H54 (cell line): ENCODE results near the gene PXN.
"Not testable (repeated sequence)": the region's sequence is repeated elsewhere in the genome, so short reads cannot be mapped to it uniquely, and the experiment has no call there.

ENCODE experiments used
- DNase-seq: peaks from one replicate; pipeline ENCODE4 v3.0.0; 2011; ENCODE audit warnings: low spot score, mixed read lengths; ENCODE audit not compliant: insufficient read length
- FAIRE-seq: peaks from 3 replicates; lab custom pipeline; 2011; peaks lifted over from hg19 to GRCh38; lab: Jason Lieb, UNC
- POLR2A ChIP-seq: IDR thresholded peaks from 2 replicates; pipeline ENCODE4 v1.6.1; 2011; ENCODE audit warnings: low read depth, mild to moderate bottlenecking, low read length

The PXN gene

GRCh38 chr12:120204171-120204570 lies 61.4 kb downstream of the PXN start:
- no peak for TF ChIP-seq POLR2A
- DNase-seq (no peak), FAIRE-seq (no peak)

DNA sequence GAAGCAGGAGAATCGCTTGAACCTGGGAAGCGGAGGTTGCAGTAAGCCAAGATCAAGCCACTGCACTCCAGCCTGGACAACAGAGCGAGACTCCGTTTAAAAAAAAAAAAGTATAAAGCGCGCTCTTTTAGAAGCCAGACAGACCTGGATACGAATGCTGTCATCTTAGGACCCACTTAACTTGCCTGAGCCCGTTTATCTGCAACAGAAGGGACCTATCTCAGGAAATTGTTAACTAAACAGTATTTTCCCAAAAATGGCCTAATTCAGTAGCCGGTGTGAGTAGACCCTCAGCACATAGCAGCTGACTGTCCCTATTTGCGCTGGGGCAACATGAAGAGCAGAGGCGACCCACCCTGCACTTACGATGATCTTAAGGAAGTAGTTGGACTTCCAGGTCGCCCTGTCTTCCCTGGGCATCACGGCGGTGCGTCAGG lies 65.1 kb downstream of the PXN start:
- DNase-seq: no peak
- no peak for FAIRE-seq
- TF ChIP-seq POLR2A: no peak

DNA sequence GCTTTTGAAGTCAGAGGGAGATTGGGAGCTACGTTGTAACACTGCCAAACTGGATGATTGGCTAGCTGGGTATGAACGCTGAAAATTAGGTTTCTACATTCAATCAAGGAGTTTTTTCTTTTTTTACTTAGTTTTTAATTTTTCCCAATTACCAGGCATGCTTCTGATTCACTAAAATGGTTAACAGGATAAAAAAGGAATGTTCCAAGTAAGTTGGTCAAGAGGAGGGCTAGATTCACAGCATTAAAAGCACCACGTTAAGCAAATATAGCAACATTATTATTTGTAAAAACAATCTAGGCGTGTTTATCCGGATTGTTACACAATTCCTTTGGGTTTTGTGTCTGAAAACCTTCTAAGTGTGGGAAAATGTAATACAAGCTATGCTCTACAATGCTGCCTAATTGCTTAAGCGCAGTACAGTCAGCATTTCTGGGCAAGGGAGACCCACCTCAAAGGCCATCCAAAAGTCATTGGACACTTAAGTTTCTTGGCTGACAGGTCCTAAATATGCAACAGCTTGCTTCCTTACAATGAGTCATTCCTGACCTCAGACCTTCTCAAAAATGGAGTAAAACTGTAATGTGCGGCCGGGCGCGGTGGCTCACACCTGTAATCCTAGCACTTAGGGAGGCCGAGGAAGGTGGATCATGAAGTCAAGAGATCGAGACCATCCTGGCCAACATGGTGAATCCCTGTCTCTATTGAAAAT lies 65.8 kb downstream of the PXN start:
- no peak for TF ChIP-seq POLR2A
- DNase-seq: no peak
- no peak for FAIRE-seq

DNA sequence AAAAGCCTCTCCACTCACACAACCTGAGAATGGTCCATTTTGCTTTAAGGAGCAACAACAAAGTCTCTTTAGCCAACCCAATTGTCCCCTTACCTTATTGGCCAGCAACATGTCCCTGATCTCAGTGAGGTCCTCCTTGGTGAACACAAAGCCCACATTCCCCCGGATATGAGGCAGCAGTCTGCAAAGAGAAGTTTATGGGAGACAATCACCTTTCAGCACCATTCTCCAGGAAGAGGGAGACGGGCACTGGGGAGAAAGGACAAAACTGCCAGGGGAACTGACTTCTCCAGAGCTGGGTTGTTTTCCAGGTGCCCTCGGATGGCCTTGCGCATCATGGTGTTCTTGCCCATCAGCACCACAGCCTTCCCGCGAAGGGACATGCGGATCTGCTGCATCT lies 66.5 kb downstream of the PXN start:
- TF ChIP-seq POLR2A: no peak
- no peak for DNase-seq
- FAIRE-seq: no peak

DNA sequence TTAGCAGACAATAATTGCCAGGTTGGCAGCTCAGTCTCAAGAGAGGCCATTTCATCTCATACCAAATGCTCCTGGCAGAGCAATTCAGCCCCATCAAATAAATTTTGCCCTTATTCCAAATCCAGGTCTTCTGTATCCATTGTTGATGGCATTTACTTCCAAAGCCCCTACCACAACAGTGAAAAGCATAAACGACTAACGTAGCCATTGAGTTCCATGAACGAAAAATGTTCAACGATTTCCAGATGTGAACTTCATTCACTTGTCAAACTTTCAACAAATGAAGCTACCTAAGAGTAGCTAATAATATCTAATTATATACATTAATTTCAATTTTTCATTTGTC lies 68.0 kb downstream of the PXN start:
- TF ChIP-seq POLR2A: no peak
- no peak for FAIRE-seq
- DNase-seq: no peak

DNA sequence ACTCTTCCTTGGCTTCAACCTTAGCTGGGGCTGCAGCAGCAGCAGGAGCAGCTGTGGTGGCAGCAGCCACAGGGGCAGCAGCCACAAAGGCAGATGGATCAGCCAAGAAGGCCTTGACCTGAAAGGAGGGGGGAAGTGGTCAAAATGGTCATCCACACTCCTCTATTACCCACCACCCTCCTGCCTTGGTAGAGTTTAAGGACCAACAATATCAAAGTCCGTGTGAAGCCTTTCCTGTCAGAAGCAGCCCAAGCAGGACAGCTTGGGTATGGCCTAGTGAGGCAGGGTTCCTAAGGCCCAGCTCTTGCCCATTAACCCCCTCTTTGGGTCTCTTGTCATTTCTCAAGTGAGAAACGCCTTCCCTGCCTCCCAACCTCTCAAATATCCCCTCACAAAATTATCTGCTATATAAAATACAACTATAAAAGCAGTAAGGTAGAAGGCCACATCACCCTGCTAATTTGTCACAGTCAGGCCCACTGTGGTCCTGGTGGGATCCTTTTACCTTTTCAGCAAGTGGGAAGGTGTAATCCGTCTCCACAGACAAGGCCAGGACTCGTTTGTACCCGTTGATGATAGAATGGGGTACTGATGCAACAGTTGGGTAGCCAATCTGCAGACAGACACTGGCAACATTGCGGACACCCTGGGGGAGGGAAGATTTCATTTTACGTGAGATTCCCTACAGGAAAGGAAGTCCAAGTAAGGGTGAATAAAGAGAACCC lies 68.6 kb downstream of the PXN start:
- not testable (repeated sequence) for FAIRE-seq, DNase-seq

GRCh38 chr12:120196363-120196762 lies 69.2 kb downstream of the PXN start:
- TF ChIP-seq POLR2A: no peak
- DNase-seq (no peak), FAIRE-seq (no peak)

GRCh38 chr12:120194534-120195395 lies 70.8 kb downstream of the PXN start, which contains the start of gene GCN1:
GCN1 (minus strand) TSS chr12:120194715; CDS start chr12:120194697, 18 bp downstream.
- peak; percentile 94 for TF ChIP-seq POLR2A
- DNase-seq (peak; percentile 68), FAIRE-seq (no peak)

- no peak for TF ChIP-seq POLR2A
- no peak for DNase-seq
- no peak for FAIRE-seq
These were observed 71.3 kb downstream of the PXN start for GRCh38 chr12:120194226-120194533.

DNA sequence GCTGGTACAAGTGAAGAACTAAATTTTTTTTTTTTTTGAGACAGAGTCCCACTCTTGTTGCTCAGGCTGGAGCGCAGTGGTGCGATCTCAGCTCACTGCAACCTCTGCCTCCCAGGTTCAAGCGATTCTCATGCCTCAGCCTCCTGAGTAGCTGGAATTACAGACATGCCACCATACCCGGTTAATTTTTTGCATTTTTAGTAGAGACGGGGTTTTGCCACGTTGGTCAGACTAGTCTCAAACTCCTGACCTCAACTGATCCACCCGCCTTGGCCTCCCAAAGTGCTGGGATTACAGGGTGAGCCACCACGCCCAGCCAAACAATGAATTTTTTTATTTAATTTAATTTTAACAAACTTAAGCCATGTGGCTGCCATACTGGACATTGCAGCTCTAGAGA lies 72.2 kb downstream of the PXN start:
- not testable (repeated sequence) for FAIRE-seq

DNA sequence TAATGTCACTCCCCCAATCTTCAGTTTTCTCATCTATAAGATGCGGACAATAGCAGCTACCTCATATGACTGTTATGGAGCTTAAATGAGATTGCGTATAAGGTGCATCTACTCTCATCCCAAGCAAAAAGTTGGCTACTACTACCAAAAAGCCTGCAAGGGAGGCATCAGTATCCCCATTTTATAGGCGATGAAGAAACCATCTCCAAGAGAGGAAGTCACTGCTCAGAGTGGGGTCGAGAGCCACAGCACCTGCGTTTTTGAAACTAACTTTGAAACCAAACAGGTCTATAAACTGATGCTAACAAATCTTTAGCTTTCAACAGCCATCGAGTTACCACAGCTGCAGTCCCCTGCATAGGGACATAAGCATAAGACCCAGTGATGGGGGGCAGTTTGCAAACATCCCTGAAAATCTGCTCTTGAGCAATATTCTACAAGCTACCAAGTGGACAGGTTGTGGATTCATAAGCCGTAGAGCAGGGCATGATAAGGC lies 74.5 kb downstream of the PXN start:
- no peak for TF ChIP-seq POLR2A
- DNase-seq: no peak
- no peak for FAIRE-seq

More for the DNA sequence above, 72.2 kb downstream of the PXN start:
- DNase-seq: not testable (repeated sequence)

GRCh38 chr12:120190386-120190785 lies 75.1 kb downstream of the PXN start:
- FAIRE-seq: no peak
- no peak for TF ChIP-seq POLR2A
- no peak for DNase-seq

GRCh38 chr12:120186654-120187053 lies 78.9 kb downstream of the PXN start:
- DNase-seq: no peak
- FAIRE-seq: no peak
- TF ChIP-seq POLR2A: no peak

DNA sequence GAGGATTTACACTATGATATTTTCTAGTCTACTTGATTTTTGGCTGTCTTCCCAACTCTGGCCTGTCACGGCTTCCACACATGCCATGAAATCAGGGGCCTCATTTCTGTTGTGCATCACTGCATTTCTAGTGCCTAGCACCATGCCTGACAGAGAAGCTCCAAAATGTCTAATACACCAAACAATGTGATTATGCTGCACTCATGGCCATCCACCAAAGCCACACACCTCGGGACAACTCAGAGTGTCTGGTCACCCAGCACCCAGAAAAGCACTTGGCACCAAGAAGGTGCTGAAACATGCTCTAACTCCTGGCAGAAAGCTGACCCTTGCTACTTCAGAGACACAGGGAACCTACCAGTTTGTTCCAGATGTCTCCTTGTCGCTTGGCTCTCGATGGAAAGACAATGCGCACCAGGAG lies 82.3 kb downstream of the PXN start:
- FAIRE-seq: no peak
- TF ChIP-seq POLR2A: no peak

More for the DNA sequence above, 82.3 kb downstream of the PXN start:
- no peak for DNase-seq
